H4 (cell line): ENCODE results near the gene LYST. TPM values are rescaled to one million over a fixed set of nuclear protein-coding genes. Genes with fewer than 3 reads are reported as not detected.

Experiments used
- DNase-seq: peaks from one replicate; pipeline ENCODE4 v3.0.0-alpha.2; 2015; ENCODE audit warnings: low spot score
- total RNA-seq: library from RNA; depleted of rRNA; stranded (reverse); fragments of >200 nt; shearing (Covaris generic); gene quantifications from 2 replicates; pipeline ENCODE4 v1.2.3, GENCODE V29; 2014

LYST gene
- total RNA-seq, 1 experiment from 2014 or later: 8.4 TPM

GRCh38 chr1:235721982-235722381 is 144.7 kb downstream of the LYST start:
- DNase-seq: no peak

GRCh38 chr1:235720544-235720943 is 146.2 kb downstream of the LYST start:
- DNase-seq: no peak

GRCh38 chr1:235714205-235714897 is 152.4 kb downstream of the LYST start:
- DNase-seq: no peak

GRCh38 chr1:235712812-235713211 is 153.9 kb downstream of the LYST start:
- DNase-seq: no peak

- no peak for DNase-seq
Measured at GRCh38 chr1:235710687-235711086, 156.0 kb downstream of the LYST start.

- DNase-seq: no peak
Measured at GRCh38 chr1:235709018-235709417, 157.7 kb downstream of the LYST start.

GRCh38 chr1:235708390-235708962 is 158.2 kb downstream of the LYST start:
- no peak for DNase-seq

- no peak for DNase-seq
Measured at GRCh38 chr1:235703506-235703905, 163.2 kb downstream of the LYST start.

GRCh38 chr1:235702412-235702811 is 164.3 kb downstream of the LYST start:
- no peak for DNase-seq

- no peak for DNase-seq
Measured at GRCh38 chr1:235697508-235697907, 169.2 kb downstream of the LYST start.

GRCh38 chr1:235689356-235689755 is 177.3 kb downstream of the LYST start:
- DNase-seq: no peak

GRCh38 chr1:235688096-235688495 is 178.6 kb downstream of the LYST start:
- DNase-seq: no peak

GRCh38 chr1:235683653-235684052 is 183.1 kb downstream of the LYST start:
- no peak for DNase-seq

- DNase-seq: no peak
Measured at GRCh38 chr1:235682216-235682615, 184.5 kb downstream of the LYST start.

- no peak for DNase-seq
Measured at GRCh38 chr1:235679644-235680043, 187.1 kb downstream of the LYST start.

GRCh38 chr1:235679005-235679404 is 187.7 kb downstream of the LYST start:
- no peak for DNase-seq

GRCh38 chr1:235675152-235675890 is 191.4 kb downstream of the LYST start:
- DNase-seq: peak; percentile 9

GRCh38 chr1:235673981-235674380 is 192.7 kb downstream of the LYST start:
- DNase-seq: no peak

- DNase-seq: no peak
Measured at GRCh38 chr1:235671992-235672391, 194.7 kb downstream of the LYST start.

GRCh38 chr1:235670157-235670776 is 196.4 kb downstream of the LYST start:
- no peak for DNase-seq

GRCh38 chr1:235669277-235669676 is 197.4 kb downstream of the LYST start:
- DNase-seq: no peak

GRCh38 chr1:235663628-235664027 is 203.1 kb downstream of the LYST start:
- no peak for DNase-seq

- no peak for DNase-seq
Measured at GRCh38 chr1:235661568-235661967, 205.1 kb downstream of the LYST start.
